ENCODE data around the gene BRD4.

GRCh38 chr19:15372470-15372869 is 40.1 kb upstream of the BRD4 start:
- TF ChIP-seq CTCF (conservative IDR thresholded peaks at IDR 0.05 in 1 of 2, IDR thresholded peaks at IDR 0.05 in 1 of 2; ENCODE audit: low read depth in 1 of 2, low read length in 2 of 2), result no peak
- TF ChIP-seq EZH2 (IDR thresholded peaks at IDR 0.05; ENCODE audit: low read length, missing control alignments), result no peak

Measured in fibroblast of lung (primary cell).